ENCODE measurements around the gene TMEM117.

DNA sequence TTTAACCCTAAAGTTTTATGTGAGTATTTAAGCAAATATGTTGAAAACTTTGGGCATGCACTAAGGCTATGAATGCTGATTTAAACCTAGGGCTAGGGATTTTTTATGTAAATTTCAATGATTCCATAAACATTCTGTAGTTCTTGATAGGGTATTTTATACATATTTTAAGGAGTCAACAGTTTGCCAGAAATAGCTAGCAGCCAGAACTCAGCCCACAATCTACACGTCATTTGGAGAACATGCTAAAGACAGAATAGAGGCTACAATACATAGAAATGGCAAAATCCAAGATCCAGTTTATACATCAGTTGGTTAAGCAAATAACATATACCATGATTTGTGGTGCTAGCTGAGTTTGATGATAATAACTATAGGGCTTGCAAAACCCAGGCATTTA lies 184.7 kb downstream of the TMEM117 start:
- TF ChIP-seq ZNF8 (CRISPR knock-in tag; IDR thresholded peaks at IDR 0.05): no peak
- no peak for TF ChIP-seq TOX (CRISPR knock-in tag; IDR thresholded peaks at IDR 0.05; ENCODE audit: borderline replicate concordance)
- TF ChIP-seq ISL1 (CRISPR knock-in tag; IDR thresholded peaks at IDR 0.05): no peak
- no peak for TF ChIP-seq ZFP3 (CRISPR knock-in tag; IDR thresholded peaks at IDR 0.05)
- TF ChIP-seq BACH2 (CRISPR knock-in tag; IDR thresholded peaks at IDR 0.05; ENCODE audit: borderline replicate concordance): no peak
- TF ChIP-seq ESRRG (CRISPR knock-in tag; IDR thresholded peaks at IDR 0.05): no peak
- no peak for TF ChIP-seq POU6F1 (CRISPR knock-in tag; IDR thresholded peaks at IDR 0.05; ENCODE audit: borderline replicate concordance, low read depth)
- no peak for TF ChIP-seq ZNF565 (CRISPR knock-in tag; conservative IDR thresholded peaks at IDR 0.05; ENCODE audit: low read depth)
- TF ChIP-seq PATZ1 (CRISPR knock-in tag; IDR thresholded peaks at IDR 0.05; ENCODE audit: borderline replicate concordance): no peak
- no peak for TF ChIP-seq ZC3H10 (CRISPR knock-in tag; IDR thresholded peaks at IDR 0.05)
- no peak for TF ChIP-seq GLIS3 (CRISPR knock-in tag; IDR thresholded peaks at IDR 0.05)
- no peak for TF ChIP-seq RARB (CRISPR knock-in tag; IDR thresholded peaks at IDR 0.05)
- TF ChIP-seq PPARA (CRISPR knock-in tag; IDR thresholded peaks at IDR 0.05; ENCODE audit: borderline replicate concordance): no peak

Data from SK-N-SH treated with all-trans-retinoic acid at 6 μM for 48 hours (cell line).